A673 (cell line): ENCODE data around the gene HPSE2. TPM values are rescaled to one million over a fixed set of nuclear protein-coding genes. Genes with fewer than 3 reads are reported as not detected.

Experiments used
- BruUV-seq: library from RNA; stranded (reverse); fragments of 400-500 nt; replicated peaks from 2 replicates; lab custom pipeline; 2021; lab: Mats Ljungman, UMichigan
- CTCF ChIA-PET: fragments of 300-600 bp; sonication (Branson Sonifier 250); formaldehyde crosslinking; loops from one replicate; lab custom pipeline; 2022; ENCODE audit warnings: antibody characterized with exemption; lab: Charles Lee
- POLR2A ChIA-PET: fragments of 300-600 bp; sonication (Branson Sonifier 250); formaldehyde crosslinking; loops from one replicate; lab custom pipeline; 2022; ENCODE audit warnings: antibody characterized with exemption; ENCODE audit not compliant: low non-redundant PET; lab: Charles Lee
- DNase-seq: peaks from one replicate; pipeline ENCODE4 v3.0.0-alpha.2; 2015; ENCODE audit warnings: low spot score
- H3K27ac ChIP-seq: fragments of 200-600 bp; sonication (generic); 2 replicates; pipeline ENCODE4 v1.5.1; 2016; ENCODE audit warnings: mixed run types, low read depth, mild to moderate bottlenecking, mixed read lengths, antibody characterized with exemption, low read length; ENCODE audit not compliant: poor library complexity, severe bottlenecking
- H3K27me3 ChIP-seq: fragments of 200-600 bp; sonication (generic); replicated peaks from 2 replicates; pipeline ENCODE4 v1.6.1; 2017; ENCODE audit warnings: mixed run types, low read depth, mild to moderate bottlenecking, mixed read lengths, antibody characterized with exemption, low read length; ENCODE audit not compliant: insufficient read depth, poor library complexity
- H3K36me3 ChIP-seq: fragments of 200-600 bp; sonication (generic); 2 replicates; pipeline ENCODE4 v1.6.1; 2016; ENCODE audit warnings: mixed run types, mild to moderate bottlenecking, mixed read lengths, antibody characterized with exemption, low read length; ENCODE audit not compliant: insufficient read depth, poor library complexity, severe bottlenecking
- H3K4me1 ChIP-seq: fragments of 200-600 bp; sonication (generic); 2 replicates; pipeline ENCODE4 v1.6.1; 2017; ENCODE audit warnings: mixed run types, mild to moderate bottlenecking, mixed read lengths, antibody characterized with exemption, low read length; ENCODE audit not compliant: insufficient read depth, poor library complexity, severe bottlenecking
- H3K4me3 ChIP-seq: fragments of 200-600 bp; sonication (generic); 2 replicates; pipeline ENCODE4 v1.5.1; 2016; ENCODE audit warnings: low read depth, mixed run types, mild to moderate bottlenecking, mixed read lengths, low read length; ENCODE audit not compliant: poor library complexity, severe bottlenecking
- H3K9me3 ChIP-seq: fragments of 200-600 bp; sonication (generic); 2 replicates; pipeline ENCODE4 v1.6.1; 2016; ENCODE audit warnings: mixed run types, low read depth, mild to moderate bottlenecking, mixed read lengths, antibody characterized with exemption, low read length; ENCODE audit not compliant: poor library complexity, severe bottlenecking
- CTCF ChIP-seq: fragments of 300-800, 200-600 bp; sonication (generic); conservative IDR thresholded peaks from 2 replicates; pipeline ENCODE4 v1.5.1; 2017; ENCODE audit warnings: low read depth, mild to moderate bottlenecking, antibody characterized with exemption, low read length, moderate library complexity, mixed read lengths
- EZH2 ChIP-seq: fragments of 200-600 bp; sonication (generic); IDR thresholded peaks from 2 replicates; pipeline ENCODE4 v1.6.1; 2017; ENCODE audit warnings: borderline replicate concordance, low read depth, mild to moderate bottlenecking, mixed read lengths, antibody characterized with exemption, low read length; ENCODE audit not compliant: poor library complexity, severe bottlenecking
- intact Hi-C: fragments of 100-400 bp; cut with micrococcal nuclease; formaldehyde crosslinking; loops from one replicate; pipeline ENCODE4 v1.10.0; 2022; ENCODE audit not compliant: unreplicated experiment
- total RNA-seq: library from RNA; stranded (reverse); gene quantifications from 2 replicates; pipeline ENCODE4 v1.2.3, GENCODE V29; 2021

The HPSE2 gene
- total RNA-seq, 1 experiment from 2014 or later: not detected

- POLR2A ChIA-PET: no interaction called here
- TF ChIP-seq EZH2: no peak
- no peak for TF ChIP-seq CTCF
- CTCF ChIA-PET: no interaction called here
- DNase-seq: no peak
- intact Hi-C loops: no loop called here
- Histone ChIP-seq H3K9me3 (no peaks in the 10 kb centered on the region), H3K27me3 (peaks cover 4% of the 10 kb centered on the region), H3K4me1 (no peaks in the 10 kb centered on the region), H3K27ac (no peak overlapping the region), H3K36me3 (no peaks in the 10 kb centered on the region), H3K4me3 (no peak overlapping the region)
- no TSS peak for BruUV-seq
Measured at GRCh38 chr10:98632456-98633150, 603.0 kb downstream of the HPSE2 start.

GRCh38 chr10:98628206-98628605 lies 607.4 kb downstream of the HPSE2 start:
- no peaks in the 10 kb centered on the region for H3K27me3 ChIP-seq
- TF ChIP-seq EZH2 (no peak), CTCF (no peak)
- no TSS peak for BruUV-seq
- intact Hi-C loops: no loop called here
- H3K36me3 ChIP-seq: no peaks in the 10 kb centered on the region
- H3K4me3 ChIP-seq: no peak overlapping the region
- no peak for DNase-seq
- CTCF ChIA-PET: no interaction called here
- no peak overlapping the region for H3K27ac ChIP-seq
- no peaks in the 10 kb centered on the region for H3K9me3 ChIP-seq
- H3K4me1 ChIP-seq: no peaks in the 10 kb centered on the region
- POLR2A ChIA-PET: no interaction called here

GRCh38 chr10:98627711-98628110 lies 607.9 kb downstream of the HPSE2 start:
- TF ChIP-seq CTCF (no peak), EZH2 (no peak)
- DNase-seq: no peak
- Histone ChIP-seq H3K4me3 (no peak overlapping the region), H3K27me3 (no peaks in the 10 kb centered on the region), H3K27ac (no peak overlapping the region), H3K36me3 (no peaks in the 10 kb centered on the region), H3K4me1 (no peaks in the 10 kb centered on the region), H3K9me3 (no peaks in the 10 kb centered on the region)
- intact Hi-C loops: no loop called here
- BruUV-seq: no TSS peak
- POLR2A ChIA-PET: no interaction called here
- CTCF ChIA-PET: no interaction called here
